ENCODE measurements around the gene LRMDA.

LRMDA gene

GRCh38 chr10:76198287-76199035 is 767.0 kb downstream of the LRMDA start:
- no peak for DNase-seq

GRCh38 chr10:76201962-76202361 is 770.5 kb downstream of the LRMDA start:
- no peak for DNase-seq

- DNase-seq, result no peak
Observed at GRCh38 chr10:76202777-76203176, 771.4 kb downstream of the LRMDA start.

GRCh38 chr10:76205361-76205760 is 773.9 kb downstream of the LRMDA start:
- no peak for DNase-seq

GRCh38 chr10:76206797-76207352 is 775.5 kb downstream of the LRMDA start:
- DNase-seq, result no peak

- no peak for DNase-seq
Observed at GRCh38 chr10:76209135-76209534, 777.7 kb downstream of the LRMDA start.

GRCh38 chr10:76210211-76210610 is 778.8 kb downstream of the LRMDA start:
- no peak for DNase-seq

GRCh38 chr10:76211691-76212090 is 780.3 kb downstream of the LRMDA start:
- no peak for DNase-seq

- DNase-seq, result no peak
Observed at GRCh38 chr10:76213876-76214275, 782.5 kb downstream of the LRMDA start.

- no peak for DNase-seq
Observed at GRCh38 chr10:76218035-76218434, 786.6 kb downstream of the LRMDA start.

GRCh38 chr10:76229341-76229740 is 797.9 kb downstream of the LRMDA start:
- DNase-seq, result no peak

- DNase-seq, result no peak
Observed at GRCh38 chr10:76230921-76231285, 799.5 kb downstream of the LRMDA start.

- no peak for DNase-seq
Observed at GRCh38 chr10:76231286-76231934, 800.0 kb downstream of the LRMDA start.

- no peak for DNase-seq
Observed at GRCh38 chr10:76234499-76235226, 803.2 kb downstream of the LRMDA start.

- no peak for DNase-seq
Observed at GRCh38 chr10:76236356-76236755, 804.9 kb downstream of the LRMDA start.

GRCh38 chr10:76242956-76243355 is 811.5 kb downstream of the LRMDA start:
- no peak for DNase-seq

- DNase-seq, result no peak
Observed at GRCh38 chr10:76244061-76244686, 812.8 kb downstream of the LRMDA start.

GRCh38 chr10:76245951-76246495 is 814.6 kb downstream of the LRMDA start:
- DNase-seq, result no peak

- DNase-seq, result no peak
Observed at GRCh38 chr10:76248649-76249200, 817.3 kb downstream of the LRMDA start.

- no peak for DNase-seq
Observed at GRCh38 chr10:76251841-76252671, 820.6 kb downstream of the LRMDA start.

GRCh38 chr10:76252733-76253132 is 821.3 kb downstream of the LRMDA start:
- peak; percentile 8 for DNase-seq

GRCh38 chr10:76255241-76255640 is 823.8 kb downstream of the LRMDA start:
- no peak for DNase-seq

Data from hematopoietic multipotent progenitor cell treated with erythropoietin and hydrocortisone succinate and interleukin-3 and kit ligand, for 4 days (in vitro differentiated cells).